KBM-7 (cell line): Measurements from ENCODE around the gene ATP2C2.
A peak's percentile ranks its signal among the peaks of the same experiment; 100 is the strongest.

ENCODE experiments used
- DNase-seq: peaks from one replicate; pipeline ENCODE4 v3.0.0-alpha.2; 2015
- in situ Hi-C: fragments of 300-500 bp; cut with MboI; formaldehyde crosslinking; loops from 2 replicates; pipeline ENCODE4 v1.14.3; 2020; ENCODE audit warnings: low sequenced_read_pairs, low pct_unique_long_range_greater_than_20kb, mixed read lengths

The ATP2C2 gene

GRCh38 chr16:84360748-84361147 is 7.6 kb upstream of the ATP2C2 start:
- DNase-seq: no peak
- in situ Hi-C loops: no loop called here

GRCh38 chr16:84361546-84361945 is 6.8 kb upstream of the ATP2C2 start:
- in situ Hi-C loops: no loop called here
- no peak for DNase-seq

- in situ Hi-C loops: no loop called here
- DNase-seq: no peak
Observed at GRCh38 chr16:84362471-84362941, 5.8 kb upstream of the ATP2C2 start.

- in situ Hi-C loops: no loop called here
Observed at GRCh38 chr16:84366208-84366607, 2.1 kb upstream of the ATP2C2 start.

GRCh38 chr16:84367297-84367680 is 1.0 kb upstream of the ATP2C2 start:
- in situ Hi-C loops: no loop called here
- no peak for DNase-seq

More at GRCh38 chr16:84366208-84366607, 2.1 kb upstream of the ATP2C2 start:
- no peak for DNase-seq

GRCh38 chr16:84367750-84368307 is 509 bp upstream of the ATP2C2 start:
- DNase-seq: no peak
- in situ Hi-C loops: no loop called here

GRCh38 chr16:84369105-84369504 is 767 bp downstream of the ATP2C2 start:
- DNase-seq: no peak
- in situ Hi-C loops: no loop called here

- DNase-seq: no peak
- in situ Hi-C loops: no loop called here
Observed at GRCh38 chr16:84369938-84370627, 1.7 kb downstream of the ATP2C2 start.

GRCh38 chr16:84370723-84371552 is 2.6 kb downstream of the ATP2C2 start:
- in situ Hi-C loops: no loop called here
- no peak for DNase-seq

- no peak for DNase-seq
- in situ Hi-C loops: no loop called here
Observed at GRCh38 chr16:84371553-84371865, 3.2 kb downstream of the ATP2C2 start.

- no peak for DNase-seq
- in situ Hi-C loops: no loop called here
Observed at GRCh38 chr16:84373907-84374489, 5.7 kb downstream of the ATP2C2 start.

- in situ Hi-C loops: no loop called here
- DNase-seq: no peak
Observed at GRCh38 chr16:84378099-84378498, 9.8 kb downstream of the ATP2C2 start.

GRCh38 chr16:84378567-84378966 is 10.2 kb downstream of the ATP2C2 start:
- DNase-seq: no peak
- in situ Hi-C loops: no loop called here

- in situ Hi-C loops: no loop called here
- no peak for DNase-seq
Observed at GRCh38 chr16:84379008-84379708, 10.8 kb downstream of the ATP2C2 start.

GRCh38 chr16:84379709-84380362 is 11.5 kb downstream of the ATP2C2 start:
- DNase-seq: no peak
- in situ Hi-C loops: no loop called here

GRCh38 chr16:84380405-84380804 is 12.1 kb downstream of the ATP2C2 start:
- DNase-seq: peak; percentile 80
- in situ Hi-C loops: no loop called here

- in situ Hi-C loops: no loop called here
- no peak for DNase-seq
Observed at GRCh38 chr16:84382396-84382795, 14.1 kb downstream of the ATP2C2 start.

GRCh38 chr16:84383106-84383505 is 14.8 kb downstream of the ATP2C2 start:
- in situ Hi-C loops: no loop called here
- no peak for DNase-seq

- in situ Hi-C loops: no loop called here
- DNase-seq: no peak
Observed at GRCh38 chr16:84386047-84386446, 17.7 kb downstream of the ATP2C2 start.
